HT-29 (cell line): Measurements from ENCODE around the gene ZSCAN16. TPM values are rescaled to one million over a fixed set of nuclear protein-coding genes. Genes with fewer than 3 reads are reported as not detected.

Experiments
- DNase-seq: peaks from one replicate; pipeline ENCODE4 v3.0.0-alpha.2; 2015; ENCODE audit warnings: low spot score
- total RNA-seq: library from RNA; depleted of rRNA; stranded (reverse); fragments of >200 nt; shearing (Covaris generic); gene quantifications from 2 replicates; pipeline ENCODE4 v1.2.3, GENCODE V29; 2014; rRNA removed

Gene ZSCAN16
- total RNA-seq, 1 experiment from 2014 or later: 4.5 TPM

GRCh38 chr6:28172006-28172405 lies 47.6 kb downstream of the ZSCAN16 start:
- no peak for DNase-seq

GRCh38 chr6:28176373-28176772 lies 52.0 kb downstream of the ZSCAN16 start:
- no peak for DNase-seq

Other genes with a start within 250 kb of the ZSCAN16 start
- gene OR2B2, start 212.2 kb upstream of the ZSCAN16 start, total RNA-seq: not detected in 2 replicates
- gene OR2B6, start 167.4 kb upstream of the ZSCAN16 start, total RNA-seq: not detected in 2 replicates
- 4.4 and 5.2 TPM in 2 replicates for gene ZNF165, start 44.0 kb upstream of the ZSCAN16 start, total RNA-seq
- gene ZKSCAN8, start 17.3 kb downstream of the ZSCAN16 start, total RNA-seq: 5.3 and 5.7 TPM in 2 replicates
- 6.8 and 6.9 TPM in 2 replicates for gene ZSCAN9, start 100.7 kb downstream of the ZSCAN16 start, total RNA-seq
- gene ZKSCAN4, start 127.7 kb downstream of the ZSCAN16 start, total RNA-seq: 0.60 and 1.0 TPM in 2 replicates
- not detected in 2 replicates for gene NKAPL, start 134.7 kb downstream of the ZSCAN16 start, total RNA-seq
- gene ZSCAN26, start 142.5 kb downstream of the ZSCAN16 start, total RNA-seq: 1.0 and 3.2 TPM in 2 replicates
- gene PGBD1, start 157.0 kb downstream of the ZSCAN16 start, total RNA-seq: 0.97 and 1.2 TPM in 2 replicates
- gene ZSCAN31, start 211.5 kb downstream of the ZSCAN16 start, total RNA-seq: 3.1 and 6.4 TPM in 2 replicates
- 0.53 and 0.60 TPM in 2 replicates for gene ZKSCAN3, start 225.3 kb downstream of the ZSCAN16 start, total RNA-seq